ENCODE measurements around the gene ABL1.

ABL1 gene

DNA sequence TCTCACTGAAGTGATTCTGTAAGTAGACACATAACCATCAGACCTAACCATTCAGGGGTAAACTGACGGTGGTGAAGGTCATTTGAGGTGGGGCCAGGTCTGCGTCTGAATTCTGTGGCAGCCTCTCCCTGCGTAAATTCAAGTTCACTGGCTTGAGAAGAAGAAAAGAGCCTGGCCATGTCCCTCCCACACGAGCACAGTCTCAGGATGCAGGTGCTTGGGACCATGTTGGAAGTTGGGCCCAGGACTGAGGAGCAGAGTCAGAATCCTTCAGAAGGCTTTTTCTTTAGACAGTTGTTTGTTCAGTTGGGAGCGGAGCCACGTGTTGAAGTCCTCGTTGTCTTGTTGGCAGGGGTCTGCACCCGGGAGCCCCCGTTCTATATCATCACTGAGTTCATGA is 37.5 kb downstream of the ABL1 start:
- DNase-seq (ENCODE audit: low spot score) = no peak

DNA sequence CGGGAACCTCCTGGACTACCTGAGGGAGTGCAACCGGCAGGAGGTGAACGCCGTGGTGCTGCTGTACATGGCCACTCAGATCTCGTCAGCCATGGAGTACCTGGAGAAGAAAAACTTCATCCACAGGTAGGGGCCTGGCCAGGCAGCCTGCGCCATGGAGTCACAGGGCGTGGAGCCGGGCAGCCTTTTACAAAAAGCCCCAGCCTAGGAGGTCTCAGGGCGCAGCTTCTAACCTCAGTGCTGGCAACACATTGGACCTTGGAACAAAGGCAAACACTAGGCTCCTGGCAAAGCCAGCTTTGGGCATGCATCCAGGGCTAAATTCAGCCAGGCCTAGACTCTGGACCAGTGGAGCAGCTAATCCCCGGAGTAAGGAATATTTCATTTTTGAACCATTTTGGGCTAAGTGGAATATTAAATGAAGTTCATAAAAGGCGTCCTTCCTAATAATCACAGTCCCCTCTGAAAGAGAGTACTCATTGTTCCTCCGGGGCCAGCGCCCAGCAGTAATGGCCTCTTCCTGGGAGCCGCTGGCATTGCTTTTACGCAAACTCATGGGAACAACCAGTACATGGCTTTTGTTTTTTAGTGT is 38.0 kb downstream of the ABL1 start:
- no peak for DNase-seq (ENCODE audit: low spot score)

DNA sequence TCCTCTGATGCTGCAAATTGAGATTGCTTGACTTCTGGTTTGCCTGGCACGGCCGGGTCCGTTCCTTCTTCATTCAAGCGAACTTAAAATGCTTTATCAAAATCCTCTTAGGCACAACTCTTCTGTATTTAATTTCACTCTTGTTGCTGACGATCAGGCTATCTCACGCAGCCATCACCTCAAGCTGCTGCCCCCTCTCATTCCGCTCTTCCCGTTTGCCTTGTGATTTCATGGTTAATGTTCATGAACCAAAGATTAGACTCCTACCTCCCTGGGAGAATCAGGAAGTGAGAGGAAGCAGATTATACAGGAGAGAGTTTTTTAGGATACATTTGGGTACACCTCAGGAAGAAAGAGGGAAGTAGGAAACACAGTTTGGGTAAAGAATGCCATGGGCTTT is 38.9 kb downstream of the ABL1 start:
- no peak for DNase-seq (ENCODE audit: low spot score)

DNA sequence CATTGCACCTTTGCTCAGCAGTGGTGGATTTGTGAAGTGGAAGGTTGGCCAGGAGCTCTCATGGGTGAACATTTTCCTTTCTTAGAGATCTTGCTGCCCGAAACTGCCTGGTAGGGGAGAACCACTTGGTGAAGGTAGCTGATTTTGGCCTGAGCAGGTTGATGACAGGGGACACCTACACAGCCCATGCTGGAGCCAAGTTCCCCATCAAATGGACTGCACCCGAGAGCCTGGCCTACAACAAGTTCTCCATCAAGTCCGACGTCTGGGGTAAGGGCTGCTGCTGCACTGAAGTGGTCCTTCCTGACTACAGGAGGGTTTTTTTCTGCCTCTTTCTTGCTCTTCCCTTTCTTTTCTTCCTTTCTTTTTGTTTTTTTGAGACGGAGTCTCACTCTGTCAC is 39.7 kb downstream of the ABL1 start:
- DNase-seq (ENCODE audit: low spot score) = no peak

DNA sequence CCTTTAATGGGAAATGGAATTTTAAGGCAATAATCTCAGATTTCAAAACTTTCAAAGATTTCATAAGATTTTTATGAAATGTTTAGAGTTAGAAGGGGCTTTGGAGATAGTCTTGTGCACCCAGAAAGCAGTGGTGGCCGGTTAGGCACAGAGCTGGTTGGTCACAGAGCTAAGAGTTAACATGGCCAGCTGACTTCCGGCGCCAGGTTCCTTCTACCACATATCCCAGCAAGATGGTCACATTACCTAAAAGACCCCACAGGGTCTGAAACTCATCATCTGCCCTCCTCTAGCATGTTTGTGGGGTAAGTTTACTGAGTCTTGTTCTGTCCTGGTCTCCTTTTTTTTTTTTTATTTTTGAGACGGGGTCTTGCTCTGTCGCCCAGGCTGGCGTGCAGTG is 42.2 kb downstream of the ABL1 start:
- no peak for DNase-seq (ENCODE audit: low spot score)

DNA sequence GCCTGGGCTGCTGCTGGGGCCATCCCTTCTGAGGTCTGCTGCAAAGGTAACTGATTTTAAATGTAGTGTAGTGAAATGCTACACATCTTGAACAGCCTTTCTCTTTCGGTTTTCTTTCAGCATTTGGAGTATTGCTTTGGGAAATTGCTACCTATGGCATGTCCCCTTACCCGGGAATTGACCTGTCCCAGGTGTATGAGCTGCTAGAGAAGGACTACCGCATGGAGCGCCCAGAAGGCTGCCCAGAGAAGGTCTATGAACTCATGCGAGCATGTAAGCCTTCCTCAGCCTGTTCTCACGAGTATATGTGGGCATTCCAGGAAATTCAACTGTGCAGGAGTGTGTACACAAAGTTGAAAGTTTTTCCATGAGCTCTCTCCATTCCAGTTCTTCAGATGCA is 43.2 kb downstream of the ABL1 start:
- DNase-seq (ENCODE audit: low spot score) = no peak

DNA sequence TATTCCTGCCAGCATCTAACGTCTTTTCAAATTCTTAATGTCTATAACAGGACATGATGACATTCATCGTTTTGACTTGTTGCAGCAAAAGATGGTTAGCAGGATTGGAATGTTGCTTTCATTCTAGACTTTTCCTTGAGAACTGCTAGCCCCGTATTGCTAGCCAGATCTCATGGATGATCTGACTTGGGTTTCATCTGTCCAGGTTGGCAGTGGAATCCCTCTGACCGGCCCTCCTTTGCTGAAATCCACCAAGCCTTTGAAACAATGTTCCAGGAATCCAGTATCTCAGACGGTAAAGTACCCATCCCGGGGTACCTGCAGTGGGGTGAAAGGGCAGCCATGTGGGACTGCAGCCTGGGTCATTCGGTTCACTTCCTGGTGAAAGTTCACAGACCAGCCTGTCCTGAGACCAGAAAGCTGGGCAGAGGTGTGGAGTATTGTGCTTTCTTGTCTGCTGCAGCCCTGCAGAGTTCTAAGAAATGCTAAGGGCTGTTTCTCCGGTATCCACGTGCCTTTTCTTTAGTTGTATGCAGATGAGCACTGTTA is 44.9 kb downstream of the ABL1 start:
- DNase-seq (ENCODE audit: low spot score) = no peak

DNA sequence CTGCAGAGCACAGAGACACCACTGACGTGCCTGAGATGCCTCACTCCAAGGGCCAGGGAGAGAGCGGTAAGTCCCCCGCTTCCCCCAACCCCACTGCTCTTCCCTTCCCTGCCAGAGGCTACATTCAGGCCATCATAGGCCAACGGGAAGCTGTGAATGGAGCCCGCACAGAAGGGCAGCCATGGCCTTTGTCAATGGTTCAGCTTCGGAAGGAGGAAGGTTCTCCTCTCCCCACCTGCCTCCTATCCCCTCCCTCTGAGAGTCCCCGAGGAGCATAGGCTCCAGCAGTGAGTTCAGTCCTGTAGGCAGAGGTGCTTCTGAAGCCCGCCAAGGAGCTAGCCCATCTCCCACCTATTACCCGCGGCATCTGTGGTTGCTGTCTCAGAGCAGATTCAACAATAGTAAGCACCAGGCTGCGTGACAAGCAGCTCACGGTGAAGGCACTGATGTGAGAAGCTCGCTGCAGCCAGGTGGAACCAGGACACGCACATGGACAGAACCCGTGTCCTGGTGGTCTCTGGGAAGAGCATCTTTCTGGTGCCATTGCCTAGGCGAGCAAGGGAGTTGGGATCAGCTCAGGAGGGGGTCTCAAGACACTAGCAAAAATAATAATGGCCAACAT is 45.7 kb downstream of the ABL1 start:
- no peak for DNase-seq (ENCODE audit: low spot score)

DNA sequence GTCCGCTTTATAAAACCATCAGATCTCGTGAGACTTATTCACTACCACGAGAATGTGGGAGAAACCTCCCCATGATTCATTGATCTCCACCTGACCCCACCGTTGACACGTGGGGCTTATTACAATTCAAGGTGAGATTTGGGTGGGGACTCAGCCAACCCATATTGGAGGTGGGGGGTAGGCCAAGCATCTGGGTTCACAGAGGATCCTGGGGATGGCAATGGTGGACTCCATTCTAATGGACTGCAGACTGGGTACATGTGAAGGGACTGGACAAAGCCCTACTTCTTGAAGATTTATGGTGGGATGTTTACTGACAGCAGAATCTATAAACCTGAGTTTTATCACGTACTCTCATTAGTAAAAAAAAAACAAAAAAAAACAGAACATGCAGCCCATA is 46.5 kb downstream of the ABL1 start:
- no peak for DNase-seq (ENCODE audit: low spot score)

DNA sequence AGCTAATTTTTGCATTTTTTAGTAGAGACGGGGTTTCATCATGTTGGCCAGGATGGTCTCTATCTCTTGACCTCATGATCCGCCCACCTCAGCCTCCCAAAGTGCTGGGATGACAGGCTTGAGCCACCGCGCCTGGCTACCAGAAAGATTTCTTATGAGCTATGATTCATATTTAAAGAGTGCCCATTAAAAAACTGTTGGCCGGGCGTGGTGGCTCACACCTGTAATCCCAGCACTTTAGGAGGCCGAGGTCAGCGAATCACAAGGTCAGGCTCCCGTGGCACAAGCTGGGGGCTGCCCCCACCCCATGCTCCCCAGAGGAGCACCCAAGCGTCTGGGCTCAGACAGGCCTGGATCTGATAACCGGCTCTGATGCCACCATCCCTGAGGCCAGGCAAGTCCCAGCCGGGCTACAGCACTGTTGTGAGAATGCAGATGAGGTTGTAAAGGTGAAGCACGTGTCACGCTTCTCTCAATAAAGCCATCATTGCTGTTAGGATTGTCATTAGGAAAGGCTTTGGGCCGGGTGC is 47.7 kb downstream of the ABL1 start:
- no peak for DNase-seq (ENCODE audit: low spot score)

DNA sequence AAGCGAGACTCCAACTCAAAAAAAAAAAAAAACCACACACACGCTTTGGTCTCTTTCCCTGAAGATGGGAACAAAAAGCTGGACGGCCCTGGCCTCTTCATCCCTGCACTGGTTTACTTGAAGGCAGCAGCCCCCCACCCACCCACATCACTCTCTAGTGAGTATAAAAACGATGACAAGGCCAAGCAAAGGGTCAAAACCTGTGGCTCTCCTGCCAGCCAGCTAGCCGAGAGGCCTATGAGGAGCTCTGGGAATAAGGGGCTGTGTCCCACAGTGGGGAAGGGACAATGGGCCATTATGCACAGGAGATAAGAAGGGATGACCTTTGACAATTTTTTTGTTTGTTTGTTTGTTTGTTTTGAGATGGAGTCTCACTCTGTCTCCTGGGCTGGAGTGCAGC is 48.4 kb downstream of the ABL1 start:
- DNase-seq (ENCODE audit: low spot score) = no peak

DNA sequence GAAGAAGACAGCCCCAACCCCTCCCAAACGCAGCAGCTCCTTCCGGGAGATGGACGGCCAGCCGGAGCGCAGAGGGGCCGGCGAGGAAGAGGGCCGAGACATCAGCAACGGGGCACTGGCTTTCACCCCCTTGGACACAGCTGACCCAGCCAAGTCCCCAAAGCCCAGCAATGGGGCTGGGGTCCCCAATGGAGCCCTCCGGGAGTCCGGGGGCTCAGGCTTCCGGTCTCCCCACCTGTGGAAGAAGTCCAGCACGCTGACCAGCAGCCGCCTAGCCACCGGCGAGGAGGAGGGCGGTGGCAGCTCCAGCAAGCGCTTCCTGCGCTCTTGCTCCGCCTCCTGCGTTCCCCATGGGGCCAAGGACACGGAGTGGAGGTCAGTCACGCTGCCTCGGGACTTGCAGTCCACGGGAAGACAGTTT is 49.1 kb downstream of the ABL1 start:
- no peak for DNase-seq (ENCODE audit: low spot score)

DNA sequence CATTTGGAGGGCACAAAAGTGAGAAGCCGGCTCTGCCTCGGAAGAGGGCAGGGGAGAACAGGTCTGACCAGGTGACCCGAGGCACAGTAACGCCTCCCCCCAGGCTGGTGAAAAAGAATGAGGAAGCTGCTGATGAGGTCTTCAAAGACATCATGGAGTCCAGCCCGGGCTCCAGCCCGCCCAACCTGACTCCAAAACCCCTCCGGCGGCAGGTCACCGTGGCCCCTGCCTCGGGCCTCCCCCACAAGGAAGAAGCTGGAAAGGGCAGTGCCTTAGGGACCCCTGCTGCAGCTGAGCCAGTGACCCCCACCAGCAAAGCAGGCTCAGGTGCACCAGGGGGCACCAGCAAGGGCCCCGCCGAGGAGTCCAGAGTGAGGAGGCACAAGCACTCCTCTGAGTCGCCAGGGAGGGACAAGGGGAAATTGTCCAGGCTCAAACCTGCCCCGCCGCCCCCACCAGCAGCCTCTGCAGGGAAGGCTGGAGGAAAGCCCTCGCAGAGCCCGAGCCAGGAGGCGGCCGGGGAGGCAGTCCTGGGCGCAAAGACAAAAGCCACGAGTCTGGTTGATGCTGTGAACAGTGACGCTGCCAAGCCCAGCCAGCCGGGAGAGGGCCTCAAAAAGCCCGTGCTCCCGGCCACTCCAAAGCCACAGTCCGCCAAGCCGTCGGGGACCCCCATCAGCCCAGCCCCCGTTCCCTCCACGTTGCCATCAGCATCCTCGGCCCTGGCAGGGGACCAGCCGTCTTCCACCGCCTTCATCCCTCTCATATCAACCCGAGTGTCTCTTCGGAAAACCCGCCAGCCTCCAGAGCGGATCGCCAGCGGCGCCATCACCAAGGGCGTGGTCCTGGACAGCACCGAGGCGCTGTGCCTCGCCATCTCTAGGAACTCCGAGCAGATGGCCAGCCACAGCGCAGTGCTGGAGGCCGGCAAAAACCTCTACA is 49.8 kb downstream of the ABL1 start:
- DNase-seq (ENCODE audit: low spot score) = no peak

DNA sequence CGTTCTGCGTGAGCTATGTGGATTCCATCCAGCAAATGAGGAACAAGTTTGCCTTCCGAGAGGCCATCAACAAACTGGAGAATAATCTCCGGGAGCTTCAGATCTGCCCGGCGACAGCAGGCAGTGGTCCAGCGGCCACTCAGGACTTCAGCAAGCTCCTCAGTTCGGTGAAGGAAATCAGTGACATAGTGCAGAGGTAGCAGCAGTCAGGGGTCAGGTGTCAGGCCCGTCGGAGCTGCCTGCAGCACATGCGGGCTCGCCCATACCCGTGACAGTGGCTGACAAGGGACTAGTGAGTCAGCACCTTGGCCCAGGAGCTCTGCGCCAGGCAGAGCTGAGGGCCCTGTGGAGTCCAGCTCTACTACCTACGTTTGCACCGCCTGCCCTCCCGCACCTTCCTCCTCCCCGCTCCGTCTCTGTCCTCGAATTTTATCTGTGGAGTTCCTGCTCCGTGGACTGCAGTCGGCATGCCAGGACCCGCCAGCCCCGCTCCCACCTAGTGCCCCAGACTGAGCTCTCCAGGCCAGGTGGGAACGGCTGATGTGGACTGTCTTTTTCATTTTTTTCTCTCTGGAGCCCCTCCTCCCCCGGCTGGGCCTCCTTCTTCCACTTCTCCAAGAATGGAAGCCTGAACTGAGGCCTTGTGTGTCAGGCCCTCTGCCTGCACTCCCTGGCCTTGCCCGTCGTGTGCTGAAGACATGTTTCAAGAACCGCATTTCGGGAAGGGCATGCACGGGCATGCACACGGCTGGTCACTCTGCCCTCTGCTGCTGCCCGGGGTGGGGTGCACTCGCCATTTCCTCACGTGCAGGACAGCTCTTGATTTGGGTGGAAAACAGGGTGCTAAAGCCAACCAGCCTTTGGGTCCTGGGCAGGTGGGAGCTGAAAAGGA is 50.7 kb downstream of the ABL1 start:
- no peak for DNase-seq (ENCODE audit: low spot score)

DNA sequence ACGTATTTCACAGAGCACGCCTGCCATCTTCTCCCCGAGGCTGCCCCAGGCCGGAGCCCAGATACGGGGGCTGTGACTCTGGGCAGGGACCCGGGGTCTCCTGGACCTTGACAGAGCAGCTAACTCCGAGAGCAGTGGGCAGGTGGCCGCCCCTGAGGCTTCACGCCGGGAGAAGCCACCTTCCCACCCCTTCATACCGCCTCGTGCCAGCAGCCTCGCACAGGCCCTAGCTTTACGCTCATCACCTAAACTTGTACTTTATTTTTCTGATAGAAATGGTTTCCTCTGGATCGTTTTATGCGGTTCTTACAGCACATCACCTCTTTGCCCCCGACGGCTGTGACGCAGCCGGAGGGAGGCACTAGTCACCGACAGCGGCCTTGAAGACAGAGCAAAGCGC is 51.9 kb downstream of the ABL1 start:
- DNase-seq (ENCODE audit: low spot score) = no peak

DNA sequence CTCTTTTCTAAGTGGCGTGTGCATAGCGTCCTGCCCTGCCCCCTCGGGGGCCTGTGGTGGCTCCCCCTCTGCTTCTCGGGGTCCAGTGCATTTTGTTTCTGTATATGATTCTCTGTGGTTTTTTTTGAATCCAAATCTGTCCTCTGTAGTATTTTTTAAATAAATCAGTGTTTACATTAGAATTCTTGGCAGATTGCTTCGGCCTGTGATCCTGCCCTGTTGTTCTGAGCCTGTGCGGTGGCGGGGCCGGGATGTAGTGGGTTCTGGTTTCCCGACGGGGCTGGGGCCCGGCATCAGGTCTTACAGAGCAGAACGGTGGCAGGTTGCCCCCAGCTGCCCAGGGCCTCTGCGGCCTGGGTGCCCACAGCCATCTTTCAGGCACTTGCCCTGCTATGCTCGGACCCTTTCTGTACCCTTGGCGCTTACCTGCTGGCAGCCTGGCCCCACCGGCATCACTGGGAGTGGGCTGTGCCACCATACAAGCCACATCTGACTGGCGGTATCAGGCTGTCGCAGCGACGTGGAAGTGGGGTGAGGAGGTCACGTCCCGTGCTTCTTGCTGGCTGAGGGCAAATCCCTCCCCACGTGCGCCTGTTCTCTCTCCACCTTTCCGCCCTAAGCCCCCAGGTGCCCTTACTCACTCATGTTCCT is 52.6 kb downstream of the ABL1 start:
- DNase-seq (ENCODE audit: low spot score) = no peak

DNA sequence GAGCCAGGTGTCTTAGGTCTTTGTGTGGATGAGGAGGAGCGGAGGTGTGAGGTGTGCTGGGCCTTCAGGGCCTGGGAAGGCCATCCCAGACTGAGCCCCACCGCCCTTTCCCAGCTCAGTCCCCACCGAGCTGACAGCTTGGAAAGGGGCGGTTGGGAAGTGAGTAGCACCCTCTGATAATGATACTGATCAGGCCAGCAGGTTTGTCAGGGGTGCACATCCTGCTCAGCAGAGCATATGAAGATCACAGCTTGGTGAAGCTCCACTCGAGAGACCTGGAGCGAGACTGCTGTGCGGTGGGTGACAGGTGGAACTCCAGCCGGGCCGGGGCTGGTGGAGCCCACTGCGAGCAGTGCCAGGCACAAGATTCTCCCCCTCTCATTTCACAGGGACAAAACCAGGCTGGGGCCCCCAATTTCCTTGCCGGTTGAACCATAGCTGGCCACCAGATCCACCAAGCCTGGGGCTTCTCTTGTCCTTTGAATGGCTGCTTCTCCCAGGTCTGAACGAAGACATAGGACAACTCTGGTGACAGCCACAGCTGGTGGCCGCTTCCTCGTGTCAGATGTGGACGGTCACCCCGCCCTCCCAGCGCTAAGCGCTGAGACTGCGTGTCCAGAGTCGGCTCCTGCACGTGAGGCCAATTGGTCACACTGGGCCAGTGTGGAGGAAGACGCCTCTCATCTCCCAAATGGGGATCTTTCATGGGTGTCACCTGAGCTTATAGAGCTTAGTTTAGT is 53.3 kb downstream of the ABL1 start:
- no peak for DNase-seq (ENCODE audit: low spot score)

DNA sequence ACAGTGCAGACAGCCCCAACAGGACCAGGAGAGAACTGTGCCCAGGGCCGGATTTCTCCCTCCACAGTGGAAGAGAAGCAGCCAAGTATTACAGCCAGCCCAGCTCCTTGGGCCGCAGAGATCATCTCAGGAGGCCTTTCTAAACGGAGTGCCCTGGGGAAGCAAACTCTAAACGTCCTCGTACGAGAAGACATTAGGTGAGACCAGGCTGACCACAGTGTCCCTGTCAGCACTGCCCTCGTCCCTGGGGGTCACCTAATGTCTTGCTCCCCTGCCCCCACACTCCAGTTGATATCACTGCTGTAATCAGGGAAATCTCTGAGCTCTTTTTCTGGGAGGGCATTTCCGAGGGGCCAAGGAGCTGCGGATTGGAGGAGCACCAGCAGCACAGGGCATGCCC is 55.1 kb downstream of the ABL1 start:
- no peak for DNase-seq (ENCODE audit: low spot score)

DNA sequence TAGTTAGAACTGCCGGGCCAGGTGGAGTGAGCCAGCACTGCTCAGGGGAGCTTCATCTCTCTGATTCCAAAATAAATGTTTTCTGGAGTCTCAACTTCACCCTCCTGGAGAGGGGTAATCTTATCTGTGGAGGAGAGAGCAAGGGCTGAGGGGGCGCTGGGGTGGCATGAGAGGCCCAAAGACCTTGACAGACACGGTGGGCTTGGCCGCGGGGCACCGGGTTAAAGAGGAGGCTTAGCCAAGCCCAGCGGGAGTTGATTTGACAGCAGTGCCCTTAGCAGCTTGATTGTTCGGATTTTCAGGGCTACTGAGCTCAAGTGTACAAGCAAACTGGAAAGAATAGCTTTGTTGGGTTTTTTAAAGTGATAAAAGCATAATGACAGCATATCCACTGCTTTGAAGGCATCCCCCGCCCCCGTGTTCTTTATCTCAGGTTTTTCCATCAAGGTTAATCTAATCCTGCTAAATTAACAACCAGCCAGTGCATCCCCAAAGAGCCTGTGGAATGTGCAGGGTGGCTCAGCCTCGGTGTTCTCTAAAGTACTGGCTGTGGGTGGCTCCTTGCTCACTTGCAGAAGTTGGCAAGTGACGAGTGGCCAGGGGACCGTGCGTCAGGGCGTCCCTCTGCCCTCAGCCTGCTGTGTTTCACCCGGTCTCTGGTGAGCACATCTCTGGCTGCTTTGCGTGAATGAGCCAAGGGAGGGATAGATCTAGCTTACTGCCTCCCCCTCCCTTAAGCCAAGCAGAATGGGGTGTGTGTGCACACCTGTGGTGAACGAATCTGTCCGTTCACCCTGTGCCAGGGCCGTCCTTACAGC is 56.0 kb downstream of the ABL1 start:
- no peak for DNase-seq (ENCODE audit: low spot score)
